NCI-H2171 treated with DMSO at 0.1 percent for 48 hours (cell line): ENCODE results near the gene SNX13.

Experiments
- DNase-seq: peaks from one replicate; lab custom pipeline; 2025; lab: John Stamatoyannopoulos, UW

The SNX13 gene

DNA sequence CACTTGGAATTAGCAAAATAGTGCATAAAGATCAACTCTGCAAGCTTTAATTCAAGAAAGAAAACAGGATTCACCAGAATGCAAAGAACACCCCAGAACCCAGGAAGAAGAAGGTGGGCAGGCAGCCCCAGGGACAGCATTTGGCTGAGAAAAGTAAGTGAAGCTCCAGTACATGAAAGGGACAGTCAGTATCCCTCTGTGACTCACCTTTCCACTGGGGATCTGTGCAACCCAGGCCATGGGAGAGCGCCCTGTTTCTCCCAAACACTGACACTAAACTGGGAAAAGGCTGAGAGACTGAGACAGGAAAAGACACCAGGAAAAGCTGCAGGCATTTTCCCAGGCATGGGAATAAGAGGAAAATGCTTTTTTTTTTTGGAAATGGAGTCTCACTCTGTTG is 28.2 kb downstream of the SNX13 start:
- no peak for DNase-seq

DNA sequence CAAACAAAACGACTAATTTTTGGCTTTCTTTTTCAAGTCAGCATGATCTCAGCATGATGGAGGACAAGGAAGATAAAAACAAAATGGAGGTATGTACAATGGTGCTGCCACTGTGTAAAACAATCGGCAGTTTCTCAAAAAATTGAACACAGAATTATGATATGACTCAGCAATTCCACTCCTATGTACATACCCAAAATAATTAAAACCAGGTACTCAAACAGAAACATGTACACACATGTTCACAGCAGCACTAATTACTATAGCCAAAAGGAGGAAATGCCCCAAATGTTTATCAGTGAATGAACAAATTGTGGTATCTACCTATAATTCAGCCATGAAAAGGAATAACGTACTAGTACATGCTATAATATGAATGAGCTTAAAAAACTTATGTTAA is 29.9 kb downstream of the SNX13 start:
- no peak for DNase-seq

DNA sequence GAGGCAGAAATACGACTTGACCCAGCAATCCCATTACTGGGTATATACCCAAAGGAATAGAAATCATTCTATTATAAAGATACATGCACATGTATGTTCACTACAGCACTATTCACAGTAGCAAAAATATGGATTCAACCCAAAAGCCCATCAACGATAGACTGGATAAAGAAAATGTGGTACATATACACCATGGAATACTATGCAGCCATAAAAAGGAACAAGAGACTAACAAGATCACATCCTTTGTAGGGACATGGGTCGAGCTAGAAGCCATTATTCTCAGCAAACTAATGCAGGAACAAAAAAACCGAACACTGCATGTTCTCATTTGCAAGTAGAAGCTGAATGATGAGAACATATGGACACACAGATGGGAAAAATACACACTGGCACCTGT is 31.0 kb downstream of the SNX13 start:
- DNase-seq = peak; percentile 86

DNA sequence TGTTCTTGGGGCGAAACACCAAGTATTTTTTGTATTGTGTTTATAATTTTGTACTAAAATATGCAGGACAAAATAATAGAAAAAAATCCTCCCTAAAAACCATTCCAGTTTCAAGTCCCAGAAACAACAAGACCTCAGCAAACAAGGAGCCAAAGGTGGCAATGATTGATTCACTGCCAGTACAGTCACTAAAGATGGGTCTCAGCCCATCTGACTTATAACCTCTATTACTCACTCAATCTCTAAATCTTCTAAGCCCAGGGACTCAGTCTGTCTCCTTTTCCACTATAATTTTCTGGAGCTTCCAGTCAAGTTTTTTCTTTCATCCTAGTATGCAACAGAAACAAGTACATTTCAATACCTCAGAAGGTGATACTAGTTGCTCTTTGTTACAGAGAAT is 33.3 kb downstream of the SNX13 start:
- no peak for DNase-seq

DNA sequence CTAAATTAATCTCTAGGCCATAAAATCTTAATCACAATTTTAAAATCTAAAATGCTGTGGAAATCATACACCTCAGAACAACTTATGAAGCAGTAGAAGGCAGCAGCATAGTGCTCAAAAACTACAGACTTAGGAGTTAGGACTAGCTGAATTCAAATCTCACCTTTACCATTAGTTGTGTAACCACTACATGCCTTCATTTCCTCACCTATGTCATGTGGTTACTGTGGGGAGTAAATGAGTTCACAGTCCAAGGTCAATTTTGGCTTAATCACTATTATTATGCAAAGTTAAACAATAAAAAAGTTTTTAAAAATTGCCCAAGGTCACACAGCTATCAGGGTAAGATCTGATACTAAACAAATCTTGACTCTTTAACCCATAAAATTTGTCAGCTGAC is 37.0 kb downstream of the SNX13 start:
- no peak for DNase-seq

DNA sequence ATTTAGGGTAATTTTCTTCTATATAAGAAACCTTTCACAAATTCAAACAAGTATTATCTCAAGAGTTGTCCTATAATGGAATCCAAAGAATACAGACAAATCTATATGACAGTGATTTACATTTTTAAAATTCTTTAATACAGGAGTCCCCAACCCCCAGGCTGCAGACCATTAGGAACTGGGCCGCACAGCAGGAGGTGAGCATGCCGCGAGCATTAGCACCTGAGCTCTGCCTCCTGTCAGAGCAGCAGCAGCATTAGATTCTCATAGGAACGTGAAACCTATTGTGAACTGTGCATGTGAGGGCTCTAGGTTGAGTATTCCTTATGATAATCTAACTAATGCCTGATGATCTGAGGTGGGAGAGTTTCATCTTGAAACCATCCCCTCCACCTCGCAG is 37.7 kb downstream of the SNX13 start:
- no peak for DNase-seq

DNA sequence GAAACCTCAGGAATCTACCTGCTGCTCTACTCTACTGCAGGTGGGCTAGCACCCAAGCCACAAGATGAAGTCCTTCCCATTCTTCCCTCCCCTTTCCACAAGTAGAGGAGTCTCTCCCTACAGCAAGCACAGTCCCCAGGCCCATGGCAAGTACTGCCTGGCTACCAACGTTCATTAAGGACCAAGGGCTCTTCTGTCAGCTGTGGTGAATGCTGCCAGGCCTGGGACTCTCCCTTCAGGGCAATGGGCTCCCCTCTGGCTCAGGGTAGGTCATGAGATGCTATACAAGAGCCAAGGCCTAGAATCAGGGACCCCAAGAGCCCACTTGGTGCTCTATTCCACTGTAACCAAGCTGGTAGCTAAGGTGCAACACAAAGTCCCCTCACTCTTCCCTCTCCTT is 39.8 kb downstream of the SNX13 start:
- no peak for DNase-seq

DNA sequence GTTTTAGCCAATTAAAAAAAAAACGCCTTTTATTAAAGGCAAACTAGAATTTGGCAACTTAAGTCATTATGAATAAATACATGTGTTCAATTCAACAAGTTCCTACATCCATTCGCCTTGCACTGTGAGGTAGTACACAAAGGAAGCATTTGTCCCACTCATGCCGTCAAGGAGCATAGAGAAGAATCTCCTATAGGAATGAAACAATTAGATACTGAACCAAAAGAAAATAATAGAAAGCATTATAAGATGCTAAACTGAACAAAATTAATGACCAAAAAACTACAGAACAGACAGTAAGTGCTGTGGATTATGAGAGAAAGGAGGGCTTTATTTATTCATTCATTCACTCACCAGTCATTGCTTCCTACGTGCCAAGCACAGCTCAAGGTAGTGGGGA is 42.2 kb downstream of the SNX13 start:
- no peak for DNase-seq

DNA sequence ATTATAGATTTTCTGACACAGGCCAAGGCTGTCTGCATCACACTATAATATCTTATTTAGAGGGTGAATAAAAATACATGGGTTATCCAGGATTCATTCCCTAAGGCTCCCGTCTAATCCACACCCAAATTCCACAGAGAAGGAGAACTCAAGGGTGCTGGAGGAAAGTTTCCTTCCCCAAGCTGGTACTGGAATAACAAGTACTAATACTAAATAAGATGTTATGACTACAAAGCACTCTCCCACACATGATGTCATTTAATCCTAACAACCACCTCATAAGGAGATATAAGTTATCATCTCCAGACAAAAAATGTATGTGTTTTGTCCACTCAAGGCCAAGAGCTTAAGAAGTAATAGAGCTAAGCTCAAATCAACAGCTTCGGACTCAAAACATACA is 53.0 kb downstream of the SNX13 start:
- DNase-seq = no peak

DNA sequence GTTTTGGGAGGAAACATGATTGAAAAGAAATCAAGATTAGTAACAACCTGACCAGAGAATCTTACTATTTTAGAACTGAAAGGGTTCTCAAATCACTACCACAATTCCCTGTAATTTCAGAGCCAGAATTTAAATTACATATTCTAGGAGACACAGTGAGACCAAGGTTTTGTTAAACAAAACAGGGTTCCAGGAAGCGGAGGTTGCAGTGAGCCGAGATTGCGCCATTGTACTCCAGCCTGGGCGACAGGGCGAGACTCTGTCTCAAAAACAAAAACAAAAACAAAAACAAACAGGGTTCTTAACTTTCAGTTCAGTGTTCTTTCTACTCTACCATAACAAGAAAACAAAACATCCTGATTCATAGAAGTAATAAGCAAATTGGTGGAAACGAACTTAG is 57.6 kb downstream of the SNX13 start:
- no peak for DNase-seq

DNA sequence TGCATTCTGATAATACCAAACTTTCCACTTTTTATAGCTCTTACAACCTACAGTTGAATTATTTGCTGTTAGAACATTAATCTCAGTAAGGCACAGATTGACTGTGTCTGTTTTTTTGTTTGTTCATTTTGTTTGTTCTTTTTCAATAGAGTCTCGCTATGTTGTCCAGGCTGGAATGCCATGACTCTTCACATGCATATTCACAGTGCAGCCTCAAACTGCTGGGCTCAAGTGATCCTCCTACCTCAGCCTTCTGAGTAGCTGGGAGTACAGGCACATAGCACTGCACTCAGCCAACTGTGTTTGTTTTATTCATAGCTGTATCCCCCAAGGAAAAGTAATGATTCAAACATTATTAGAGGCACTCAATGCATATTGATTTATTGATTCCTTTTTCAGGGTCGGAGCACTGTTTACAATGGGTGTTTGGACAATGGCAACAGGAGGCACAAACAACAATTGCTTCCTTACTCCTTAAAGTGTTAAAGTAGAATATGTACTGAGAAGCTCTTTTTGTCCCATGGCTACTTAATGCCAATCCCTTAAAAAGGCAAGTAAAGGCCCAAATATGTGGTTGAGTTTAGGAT is 61.1 kb downstream of the SNX13 start:
- no peak for DNase-seq

DNA sequence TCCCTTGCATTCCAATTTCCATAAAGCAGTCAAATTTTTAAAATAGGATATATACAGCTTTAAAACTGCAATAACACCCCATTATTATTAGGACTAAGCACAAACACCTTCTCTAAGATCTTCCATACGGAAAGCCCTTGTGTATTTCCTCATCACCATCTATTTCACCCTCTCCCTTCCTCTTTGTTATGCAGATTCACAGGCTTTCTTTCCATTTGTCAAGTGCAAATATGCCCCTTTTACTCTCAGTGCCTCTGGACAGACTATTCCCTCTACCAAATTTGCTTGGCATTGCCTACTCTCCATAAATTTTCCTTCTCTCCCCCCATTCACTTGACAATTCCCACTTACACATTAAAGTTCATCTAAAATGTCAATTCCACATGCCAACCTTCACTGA is 61.7 kb downstream of the SNX13 start:
- DNase-seq = no peak

DNA sequence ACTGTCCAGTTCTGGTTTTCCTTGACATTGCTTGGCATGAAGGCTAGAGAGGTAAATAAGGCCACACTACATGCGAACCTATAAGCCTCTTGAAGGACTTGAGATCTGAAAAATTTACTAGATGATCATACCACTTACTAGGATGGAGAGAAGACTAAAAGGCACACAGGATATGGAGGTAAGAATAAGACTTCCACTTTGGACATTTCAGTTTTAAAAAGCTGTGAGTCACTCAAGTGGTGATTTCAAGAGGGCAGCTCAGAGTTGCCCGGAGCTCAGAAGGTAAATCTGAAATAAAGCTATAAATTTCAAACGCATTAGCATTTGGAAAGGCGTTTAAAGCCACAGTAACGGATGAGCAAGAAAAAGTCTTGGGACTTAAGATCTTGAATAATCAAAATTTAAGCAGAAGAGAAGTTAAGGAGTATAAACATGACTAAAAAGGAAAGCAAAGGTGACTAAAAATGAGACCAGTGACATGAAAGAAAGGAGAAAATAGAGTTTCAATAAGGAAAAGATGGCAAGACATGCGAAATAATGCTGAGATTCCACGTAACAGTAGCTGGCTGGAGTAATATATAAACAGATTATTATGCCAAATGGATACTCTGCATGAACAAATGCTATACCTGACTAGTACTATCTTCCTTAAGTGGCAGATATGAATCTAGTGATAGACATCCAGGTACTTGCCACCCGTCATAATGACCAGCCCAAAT is 68.3 kb downstream of the SNX13 start:
- DNase-seq = no peak

DNA sequence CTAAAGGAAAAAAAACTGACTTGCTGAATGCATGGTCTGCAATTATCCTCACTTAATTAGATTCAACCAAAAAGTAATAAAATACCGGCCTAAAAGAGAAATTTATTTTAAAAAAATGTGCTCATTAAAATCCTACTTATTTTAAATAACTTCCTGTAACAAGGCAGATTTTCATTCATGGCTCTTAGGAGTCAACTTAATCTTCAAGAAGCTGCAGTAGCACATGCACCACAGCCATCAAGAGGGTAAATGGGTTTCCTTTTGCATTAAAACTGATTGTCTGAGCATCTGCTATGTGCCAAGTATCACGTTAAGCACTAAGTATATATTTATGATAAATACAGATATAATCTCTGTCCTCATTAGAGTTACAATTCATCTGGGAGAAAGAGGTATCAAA is 69.9 kb downstream of the SNX13 start:
- no peak for DNase-seq

DNA sequence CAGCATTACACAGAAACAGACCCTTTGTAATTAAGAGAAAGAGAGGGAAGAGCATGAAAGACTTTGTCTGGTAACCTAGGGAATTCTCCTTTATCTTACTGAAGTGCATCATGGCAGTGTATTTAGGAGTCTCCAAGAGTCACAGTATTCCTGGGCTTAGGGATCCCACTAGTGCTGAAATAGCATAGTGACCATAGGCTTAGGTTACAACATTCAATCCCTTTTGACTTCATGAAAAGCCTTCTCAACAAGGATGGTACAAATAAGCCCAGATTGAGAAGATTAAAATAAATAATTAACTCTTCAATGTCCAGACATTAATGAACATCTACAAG is 76.5 kb downstream of the SNX13 start:
- no peak for DNase-seq

DNA sequence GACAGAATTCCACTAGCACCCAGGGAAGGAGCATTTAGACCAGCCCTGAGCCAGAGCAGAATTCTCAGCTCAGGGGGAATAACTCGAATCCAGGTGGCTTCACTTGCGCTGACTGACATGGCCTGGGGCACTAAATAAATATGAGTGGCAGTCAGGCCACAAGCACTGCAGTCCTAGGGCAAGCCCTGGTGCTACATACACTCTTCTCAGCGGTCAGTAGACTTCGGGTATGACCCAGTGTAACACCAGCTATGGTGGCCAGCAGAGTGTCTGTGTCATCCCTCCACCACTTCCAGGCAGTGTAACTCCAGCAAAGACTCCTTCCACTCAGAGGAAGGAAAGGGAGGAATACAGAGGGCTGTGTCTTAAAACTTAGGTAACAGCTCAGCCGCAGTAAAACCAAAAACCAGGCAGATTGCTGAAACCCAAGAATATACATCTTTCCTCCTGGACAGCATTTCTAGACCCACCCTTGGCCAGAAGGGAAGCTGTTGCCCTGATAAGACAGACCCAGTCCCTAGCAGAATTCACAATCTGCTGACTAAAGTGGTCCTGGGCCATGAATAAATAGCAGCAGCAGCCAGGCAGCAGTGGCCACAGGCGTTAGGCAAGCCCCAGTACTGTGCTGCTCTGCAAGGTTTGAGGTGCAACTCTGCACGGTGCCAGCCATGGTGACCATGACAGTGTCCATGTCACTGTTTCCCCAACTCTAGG is 77.0 kb downstream of the SNX13 start:
- DNase-seq = no peak

DNA sequence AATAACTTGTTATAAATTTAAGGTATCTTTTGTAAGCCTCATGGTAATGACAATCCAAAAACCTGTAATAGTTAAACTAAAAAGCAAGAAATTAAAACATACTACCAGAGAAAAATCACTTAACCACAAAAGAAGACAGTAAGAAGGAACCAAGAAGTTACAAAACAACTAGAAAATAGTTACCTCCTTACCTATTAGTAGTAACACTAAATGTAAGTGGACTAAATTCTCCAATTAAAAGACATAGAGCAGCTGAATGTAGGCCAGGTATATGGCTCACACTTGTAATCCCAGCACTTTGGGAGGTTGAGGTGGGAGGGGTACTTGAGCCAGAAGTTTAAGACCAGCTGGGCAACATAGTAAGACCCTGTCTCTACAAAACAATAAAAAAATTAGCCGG is 84.0 kb downstream of the SNX13 start:
- DNase-seq = no peak

DNA sequence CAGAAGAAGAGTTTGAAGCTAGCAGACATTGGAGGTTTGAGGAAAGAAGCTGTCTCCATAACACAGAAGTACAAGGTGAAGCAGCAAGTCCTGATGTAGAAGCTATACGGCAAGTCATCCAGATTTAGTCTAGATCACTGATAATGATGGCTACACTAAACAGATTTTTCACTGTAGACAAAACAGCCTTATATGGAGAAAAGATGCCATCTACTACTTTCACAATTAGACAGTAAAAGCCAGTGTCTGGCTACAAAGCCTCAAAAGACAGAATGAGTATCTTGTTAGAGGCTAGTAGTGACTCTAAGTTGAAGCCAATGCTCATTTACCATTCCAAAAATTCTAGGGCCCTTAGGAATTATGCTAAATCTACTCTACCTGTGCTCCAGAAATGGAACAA is 85.1 kb downstream of the SNX13 start:
- DNase-seq = no peak

DNA sequence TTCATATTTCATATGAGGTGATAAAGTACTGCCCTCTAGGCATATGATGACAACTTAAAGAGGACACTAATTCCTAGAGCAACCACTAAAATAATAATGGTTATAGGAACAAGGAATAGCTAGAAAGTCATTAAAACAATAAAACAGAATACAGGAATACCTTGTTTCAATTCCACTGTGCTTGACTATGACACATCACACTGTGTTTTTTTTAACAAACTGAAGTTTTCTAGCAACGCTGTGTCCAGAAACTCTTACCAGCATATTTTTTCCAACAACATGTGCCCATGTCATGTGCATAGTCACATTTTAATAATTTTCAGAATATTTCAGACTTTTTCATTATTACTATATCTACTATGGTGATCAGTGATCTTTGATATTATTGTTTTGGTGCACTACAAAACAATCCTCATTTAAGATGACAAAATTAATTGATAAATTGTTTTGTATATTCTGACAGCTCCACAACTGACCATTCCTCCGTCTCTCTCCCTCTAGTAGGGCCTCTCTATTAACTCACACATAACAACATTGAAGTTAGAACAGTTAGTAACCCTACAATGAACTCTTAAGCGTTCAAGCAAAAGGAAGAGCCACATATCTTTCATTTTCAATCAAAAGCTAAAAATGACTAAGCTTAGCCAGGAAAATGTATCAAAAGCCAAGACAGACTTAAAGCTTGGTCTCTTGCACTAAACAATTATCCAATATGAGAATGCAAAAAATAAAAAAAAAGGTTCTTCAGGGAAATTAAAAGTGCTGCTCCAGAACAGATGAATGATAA is 85.8 kb downstream of the SNX13 start:
- DNase-seq = no peak

DNA sequence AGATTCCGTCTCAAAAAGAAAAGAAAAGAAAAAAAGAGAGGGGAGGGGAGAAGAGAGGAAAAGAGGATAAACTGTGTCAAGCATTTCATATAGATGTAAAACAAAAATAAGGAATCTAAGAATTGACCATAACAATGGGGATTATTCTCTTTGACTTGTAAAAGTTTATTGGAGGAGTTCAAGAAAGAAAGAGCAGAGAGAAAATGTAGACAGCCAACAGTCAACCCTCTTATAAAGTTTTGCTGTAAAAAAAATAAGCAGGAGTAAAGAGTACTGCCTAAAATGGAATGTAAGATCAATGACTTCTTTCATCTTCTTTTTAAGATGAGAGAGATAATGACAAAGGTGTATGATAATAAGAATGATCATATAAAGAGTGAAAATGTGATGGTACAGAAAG is 87.9 kb downstream of the SNX13 start:
- no peak for DNase-seq

DNA sequence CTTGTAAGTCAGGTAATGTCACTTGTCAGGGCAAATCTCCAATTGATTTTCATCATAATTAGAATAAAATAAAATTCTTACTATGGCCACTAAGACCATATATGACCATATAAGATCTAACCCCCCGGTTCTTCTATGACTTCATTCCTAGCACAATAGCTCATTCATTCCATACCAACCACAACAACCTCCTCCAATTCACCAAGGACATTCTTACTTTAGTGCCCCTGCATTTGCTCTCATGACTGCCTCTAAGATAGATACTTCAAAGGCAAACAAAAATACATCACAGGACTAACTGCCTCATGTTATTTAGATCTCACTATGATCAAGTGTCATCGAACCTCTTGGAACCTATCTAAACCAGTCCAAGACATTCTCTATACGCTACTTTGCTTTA is 90.8 kb downstream of the SNX13 start:
- no peak for DNase-seq

DNA sequence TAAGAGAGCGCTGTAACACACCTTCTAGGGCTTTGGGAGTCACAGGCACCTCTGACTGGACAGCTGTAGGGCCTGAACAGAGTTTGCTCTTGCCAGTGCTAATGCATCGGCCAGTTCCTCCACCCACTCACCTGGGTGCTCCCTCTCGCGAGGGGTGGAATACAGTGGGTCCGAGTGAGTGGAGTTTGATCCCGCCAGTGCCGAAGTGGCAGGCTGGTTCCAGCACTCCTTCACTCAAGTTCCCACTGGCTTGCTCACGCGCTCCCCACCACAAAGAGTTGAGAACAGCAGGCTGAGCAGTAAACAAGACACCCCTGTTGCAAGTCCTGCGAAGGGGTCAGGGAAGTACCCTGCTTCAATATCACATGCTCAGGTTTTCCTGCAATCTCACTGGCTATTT is 91.8 kb downstream of the SNX13 start:
- no peak for DNase-seq

DNA sequence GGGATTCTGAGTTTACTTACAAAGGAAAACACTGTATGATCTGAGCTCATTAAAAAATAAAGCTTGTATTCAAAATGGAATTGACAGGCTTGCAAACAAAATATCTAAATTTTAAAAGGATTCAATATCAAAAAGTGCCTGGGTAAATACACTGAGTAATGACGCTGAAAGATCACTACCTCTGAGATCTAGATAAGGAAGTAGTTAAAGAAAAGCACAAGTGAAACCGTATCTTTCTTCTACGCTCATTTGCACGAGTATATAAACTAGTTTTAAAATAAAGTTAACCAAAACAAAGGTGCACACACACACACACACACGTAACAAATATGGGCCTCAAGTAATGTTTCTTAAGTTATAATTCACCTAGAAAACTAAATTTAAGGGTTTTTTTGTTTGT is 93.4 kb downstream of the SNX13 start:
- DNase-seq = no peak
